Adipose tissue (tissue), 3 donors: ENCODE measurements around the gene BEX5. TPM values are rescaled to one million over a fixed set of nuclear protein-coding genes. Genes with fewer than 3 reads are reported as not detected.
"Not testable (repeated sequence)": the region's sequence is repeated elsewhere in the genome, so short reads cannot be mapped to it uniquely, and the experiment has no call there.

Source experiments
- H3K27ac ChIP-seq: one replicate; pipeline ENCODE4 v1.5.1; 2013; ENCODE audit warnings: low read depth, low read length
- WGBS, 3 donors: extraction: QIAGEN DNeasy Blood & Tissue Kit; methylation state at CpG; one replicate each; pipeline ENCODE4 v1.1.7; 2013; 5-methylcytosine and 5-hydroxymethylcytosine counted together
- polyA plus RNA-seq, 3 donors: library from polyadenylated mRNA; stranded (reverse); fragments of 200-250 nt; gene quantifications; one replicate each; pipeline ENCODE4 v1.2.3, GENCODE V29; 2013
- donor health status: healthy with polysubstance abuse.
- donor health status: Bipolar disorder and iron deficiency.
- donor health status: healthy.

The BEX5 gene
- 10 to 100 TPM in 1 of 3 donors, 1 to 10 TPM in 1, under 1 TPM in 1; 0.90 to 17.1 (median 2.3) TPM for polyA plus RNA-seq

DNA sequence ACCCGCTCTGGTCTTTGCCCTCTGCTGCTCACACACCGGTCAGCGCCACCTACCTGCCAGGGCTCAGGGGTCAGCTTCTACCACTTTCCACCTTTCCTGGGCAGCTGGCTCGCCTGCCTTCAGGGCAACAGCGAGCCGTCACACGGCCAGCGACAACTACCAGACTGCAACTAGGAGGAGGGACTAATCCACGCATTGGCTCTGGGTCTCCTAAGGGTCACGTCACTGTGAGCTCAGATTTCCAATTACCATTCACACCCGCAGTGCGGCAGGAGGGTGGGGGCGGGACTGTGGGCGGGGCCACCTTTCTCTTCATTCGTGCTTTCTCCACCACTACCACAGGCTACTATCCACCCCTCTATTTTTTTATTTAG is at the start of gene BEX5:
Gene BEX5, minus strand, starts transcription at position 172 of the 374 bp plus-strand sequence. CDS start 1,712 bp downstream, outside the sequence.
- 0 to 23% (median 0%) methylated on average over 11 to 15 of the region's 15 CpGs for WGBS, 3 donors
- H3K27ac ChIP-seq, result no peak within 1 kb of the TSS

DNA sequence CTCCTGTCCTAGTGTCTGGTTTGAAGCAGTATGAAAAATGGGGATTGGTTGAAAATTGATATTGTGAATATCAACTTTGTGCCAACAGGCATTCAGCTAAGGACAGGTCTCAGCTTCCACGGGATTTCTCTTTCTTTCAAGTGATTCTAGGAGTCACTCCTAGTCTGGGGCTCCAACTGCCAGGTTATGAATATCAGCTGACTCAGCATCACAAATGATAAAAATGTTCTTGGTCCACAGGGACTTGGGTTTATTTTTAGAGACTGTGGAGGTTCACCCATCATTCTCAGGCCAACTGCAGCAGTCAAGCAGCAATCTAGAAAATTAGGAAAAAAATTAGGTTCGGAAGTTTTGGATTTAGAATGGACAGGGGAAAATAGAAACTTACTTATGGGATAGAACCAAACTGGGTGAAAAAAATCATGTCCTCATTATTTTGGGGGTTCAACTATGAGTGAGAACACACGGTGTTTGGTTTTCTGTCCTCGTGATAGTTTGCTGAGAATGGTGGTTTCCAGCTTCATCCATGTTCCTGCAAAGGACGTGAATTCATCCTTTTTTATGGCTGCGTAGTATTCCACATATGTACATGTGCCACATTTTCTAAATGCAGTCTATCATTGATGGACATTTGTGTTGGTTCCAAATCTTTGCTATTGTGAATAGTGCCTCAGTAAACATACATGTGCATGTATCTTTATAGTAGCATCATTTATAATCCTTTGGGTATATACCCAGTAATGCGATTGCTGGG is 30.4 kb upstream of the BEX5 start:
- 64 to 80% (median 74%) methylated on average over 7 of the region's 7 CpGs for WGBS, 3 donors
- H3K27ac ChIP-seq, result no peak overlapping the region

DNA sequence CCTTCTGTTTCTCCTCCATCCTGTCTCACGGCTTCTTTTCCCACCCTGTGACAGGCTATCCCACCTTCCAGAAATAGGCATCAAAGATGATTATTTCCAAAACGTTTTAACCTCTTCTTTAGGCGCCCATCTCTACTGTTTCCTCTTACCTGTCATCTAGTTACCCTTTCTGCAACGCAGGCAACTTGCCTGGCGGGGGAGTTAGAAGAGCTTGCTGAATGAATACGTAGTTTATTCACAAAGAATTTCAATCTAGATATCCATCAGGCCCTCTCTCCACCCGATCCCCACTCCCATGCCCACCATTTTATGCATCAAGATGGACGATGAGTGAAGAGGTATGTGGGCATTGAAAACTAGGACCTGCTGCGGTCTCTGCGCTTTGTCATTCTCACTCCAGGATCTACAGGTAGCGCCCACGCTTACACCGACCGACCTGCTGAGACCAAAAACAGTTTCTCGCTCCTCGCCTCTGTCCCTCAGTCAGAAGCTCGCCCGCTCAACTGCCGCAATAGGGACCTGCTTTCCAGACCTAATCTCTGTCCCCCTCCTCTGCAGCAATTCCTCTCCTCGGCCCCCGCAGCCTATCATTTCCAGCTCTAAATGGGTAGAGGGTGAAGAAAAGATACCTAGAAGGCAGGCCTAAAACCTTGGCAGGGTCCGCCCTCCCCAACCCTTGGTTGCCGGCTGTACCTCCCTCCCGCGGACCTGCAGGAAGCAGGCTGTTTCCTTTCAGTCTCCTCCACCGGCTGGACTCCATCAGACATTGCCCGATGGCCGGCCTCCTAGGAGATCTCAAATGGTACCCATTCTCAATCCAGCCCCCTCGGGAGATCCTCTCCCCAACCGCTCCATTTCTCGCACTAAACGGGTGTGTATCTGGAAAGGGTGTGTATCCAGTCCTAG is 624 bp downstream of the BEX5 start:
- 1 to 34% (median 2%) methylated on average over 27 to 32 of the region's 32 CpGs for WGBS, 3 donors
- H3K27ac ChIP-seq, result no peak overlapping the region

DNA sequence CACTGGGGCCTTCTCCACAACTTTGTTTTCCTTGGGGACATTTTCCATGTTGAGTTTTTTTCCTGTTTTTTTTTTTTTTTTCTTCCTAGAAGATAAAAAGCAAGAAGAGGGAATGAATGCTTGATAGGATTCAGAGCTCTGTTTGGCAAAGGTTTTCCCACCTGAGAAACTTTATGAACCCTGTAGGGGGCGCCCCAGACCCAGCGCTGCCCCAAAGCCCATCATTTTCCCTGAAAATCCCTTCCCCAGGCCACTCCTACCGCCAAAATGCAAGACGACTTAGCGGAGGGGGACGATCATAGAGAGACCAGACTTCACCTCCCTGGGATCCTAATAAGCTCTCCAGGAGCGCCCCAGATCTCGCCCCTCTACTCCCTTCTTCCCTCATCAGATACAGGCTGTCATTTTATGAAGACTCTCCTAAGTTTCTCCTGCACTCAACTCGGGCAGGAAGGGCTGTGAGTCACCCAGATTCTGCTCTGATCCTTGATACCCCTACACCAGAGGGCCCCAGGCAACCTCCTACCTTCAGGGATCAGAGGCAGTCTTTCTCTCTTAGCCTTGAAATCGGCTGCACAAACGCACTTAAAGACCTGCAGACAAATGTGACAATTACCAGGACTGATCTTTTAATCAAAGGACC is 1.4 kb downstream of the BEX5 start:
- WGBS, 3 donors, result 8 to 15% (median 12%) methylated on average over 10 to 11 of the region's 11 CpGs
- H3K27ac ChIP-seq, result no peak overlapping the region

DNA sequence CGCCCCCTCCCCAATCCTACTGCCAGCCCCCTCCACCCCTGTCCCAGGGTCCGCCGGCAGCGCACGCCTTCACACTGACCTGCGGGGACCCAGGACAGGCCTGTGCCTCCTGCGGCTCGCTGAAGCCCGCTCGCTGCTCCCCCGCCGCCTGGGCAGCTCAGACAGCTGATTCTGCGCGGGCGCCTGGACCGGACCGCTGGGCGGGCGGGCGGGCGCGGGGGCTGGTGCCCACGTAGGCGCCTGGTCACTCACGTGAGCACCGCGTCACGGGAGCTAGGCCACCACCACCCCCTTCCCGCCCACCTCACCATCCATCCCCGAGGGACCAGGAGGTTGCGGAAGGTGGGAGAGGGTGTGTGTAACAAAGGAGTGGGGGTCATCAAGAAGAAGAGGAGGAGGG is 13.5 kb downstream of the BEX5 start, which contains the start of gene TCEAL6:
Gene TCEAL6, minus strand, starts transcription at position 208 of the 400 bp plus-strand sequence.
- WGBS, 3 donors, result 0 to 19% (median 6%) methylated on average over 2 to 16 of the region's 31 CpGs
- H3K27ac ChIP-seq, result not testable (repeated sequence)

DNA sequence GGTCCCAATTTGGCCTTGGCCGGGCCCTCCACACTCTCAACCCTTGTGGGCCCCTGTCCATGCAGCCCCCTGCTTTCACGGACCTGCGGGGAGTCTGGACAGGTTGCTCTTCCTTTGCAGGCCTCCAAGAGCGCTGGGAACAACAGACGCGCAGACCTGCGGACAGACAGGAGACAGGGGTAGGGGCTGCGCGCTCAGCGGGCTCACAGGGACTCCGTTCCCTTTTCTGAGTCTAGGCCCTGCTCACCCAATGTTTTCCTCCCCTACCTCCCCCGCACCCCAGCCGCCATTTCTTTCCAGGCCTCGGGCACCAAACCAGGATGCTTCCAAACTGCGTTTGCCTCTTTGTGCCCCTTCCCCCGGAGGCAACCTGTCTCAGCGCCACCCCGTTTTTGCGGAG is 14.1 kb downstream of the BEX5 start:
- not testable (repeated sequence) for H3K27ac ChIP-seq
- 17 to 40% (median 33%) methylated on average over 15 to 19 of the region's 19 CpGs for WGBS, 3 donors

DNA sequence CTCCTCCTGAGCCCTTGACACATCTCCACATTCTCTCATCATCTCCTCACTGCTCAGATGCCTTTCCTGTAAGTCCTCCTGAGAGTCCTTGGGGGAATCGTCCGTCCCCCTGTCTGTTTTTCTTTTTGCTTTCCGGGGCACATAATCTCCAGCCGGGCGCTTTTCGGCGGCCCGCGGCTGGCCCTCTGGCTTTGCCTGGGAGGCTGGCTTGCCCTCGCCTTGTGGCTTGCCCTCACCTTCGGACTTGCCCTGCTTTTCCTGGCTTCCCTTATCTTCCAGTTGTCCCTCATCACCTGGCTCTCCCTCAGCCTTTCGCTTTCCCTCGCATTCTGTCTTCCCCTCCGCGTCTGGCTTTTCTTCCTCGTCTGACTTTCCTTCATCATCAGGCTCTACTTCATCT is 14.9 kb downstream of the BEX5 start:
- 60 to 64% (median 61%) methylated on average over 13 to 16 of the region's 16 CpGs for WGBS, 3 donors

DNA sequence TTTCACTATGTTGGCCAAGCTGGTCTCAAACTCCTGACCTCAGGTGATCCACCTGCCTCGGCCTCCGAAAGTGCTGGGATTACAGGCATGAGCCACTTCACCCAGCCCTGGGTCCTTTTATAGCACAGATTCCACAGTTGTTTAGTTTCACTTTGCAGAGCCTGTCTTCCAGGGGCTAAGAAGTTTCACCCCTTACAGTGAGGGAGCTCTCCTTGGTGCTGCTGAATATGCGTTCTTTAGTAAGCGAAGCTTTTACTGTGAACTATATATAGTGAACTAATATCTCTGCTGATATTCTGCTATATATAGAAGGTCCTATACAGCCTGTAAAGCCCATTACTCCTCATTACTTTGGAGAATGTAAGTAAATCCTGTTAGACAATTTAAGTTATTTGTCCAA is 17.7 kb downstream of the BEX5 start:
- H3K27ac ChIP-seq, result no peak overlapping the region
- WGBS, 3 donors, result 40 to 54% (median 47%) methylated on average over 4 of the region's 4 CpGs

More for the DNA sequence above, 14.9 kb downstream of the BEX5 start:
- not testable (repeated sequence) for H3K27ac ChIP-seq

DNA sequence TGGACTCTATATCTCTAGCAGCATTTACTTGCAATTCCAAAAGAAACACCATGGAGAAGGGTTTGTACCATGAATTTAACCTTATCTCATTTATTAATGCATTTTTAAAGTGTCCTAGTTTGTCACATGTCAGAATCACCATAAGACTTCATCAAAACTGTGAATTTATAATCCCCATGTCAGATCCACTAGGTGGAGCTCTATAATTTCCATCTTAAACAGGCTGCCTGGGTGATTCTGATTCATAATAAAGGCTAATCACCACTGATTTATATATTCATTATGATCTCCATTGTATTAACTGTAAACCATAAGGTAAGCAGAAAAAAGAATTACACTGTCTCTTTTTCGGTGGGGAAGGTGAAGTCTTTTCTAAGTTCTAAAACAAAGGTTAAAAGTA is 26.3 kb downstream of the BEX5 start:
- H3K27ac ChIP-seq, result no peak overlapping the region
- 38 to 77% (median 39%) methylated on average over 1 of the region's 1 CpG for WGBS, 3 donors

DNA sequence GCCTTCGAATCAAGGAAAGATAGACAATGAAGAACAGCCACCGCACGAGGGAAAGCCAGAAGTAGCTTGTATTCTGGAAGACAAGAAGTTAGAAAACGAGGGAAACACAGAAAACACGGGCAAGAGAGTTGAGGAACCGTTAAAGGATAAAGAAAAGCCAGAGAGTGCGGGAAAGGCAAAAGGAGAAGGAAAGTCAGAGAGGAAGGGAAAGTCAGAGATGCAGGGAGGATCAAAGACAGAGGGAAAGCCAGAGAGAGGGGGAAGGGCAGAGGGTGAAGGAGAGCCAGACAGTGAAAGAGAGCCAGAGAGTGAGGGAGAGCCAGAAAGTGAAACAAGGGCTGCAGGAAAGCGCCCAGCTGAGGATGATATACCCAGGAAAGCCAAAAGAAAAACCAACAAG is 28.9 kb downstream of the BEX5 start:
- WGBS, 3 donors, result 40 to 59% (median 52%) methylated on average over 8 of the region's 8 CpGs
- H3K27ac ChIP-seq, result no peak overlapping the region

DNA sequence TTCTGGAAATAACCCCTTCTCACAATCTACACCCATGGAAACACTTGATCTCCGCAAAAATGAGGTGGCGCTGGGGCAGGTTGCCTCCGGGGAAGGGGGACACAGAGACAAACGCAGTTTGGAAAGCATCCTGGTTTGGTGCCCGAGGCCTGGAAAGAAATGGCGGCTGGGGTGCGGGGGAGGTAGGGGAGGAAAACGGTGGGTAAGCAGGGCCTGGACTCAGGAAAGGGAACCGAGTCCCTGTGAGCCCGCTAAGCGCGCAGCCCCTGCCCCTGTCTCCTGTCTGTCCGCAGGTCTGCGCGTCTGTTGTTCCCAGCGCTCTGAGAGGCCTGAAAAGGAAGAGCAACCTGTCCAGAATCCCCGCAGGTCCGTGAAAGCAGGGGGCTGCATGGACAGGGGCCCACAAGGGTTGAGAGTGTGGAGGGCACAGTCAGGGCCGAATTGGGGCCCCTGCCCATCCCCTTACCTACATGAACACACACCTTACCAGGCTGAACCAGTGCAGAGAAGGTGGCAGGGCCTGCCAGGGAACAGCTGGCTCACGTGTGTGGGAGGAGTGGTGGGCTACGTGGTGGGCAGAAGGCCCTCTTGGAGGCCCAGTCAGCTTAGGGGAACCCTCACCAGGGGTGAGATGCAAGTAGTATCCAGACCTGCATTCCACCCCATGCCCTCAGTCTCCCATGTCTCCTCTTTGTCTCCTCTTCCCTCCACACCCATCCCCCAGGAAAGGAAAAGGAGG is 29.5 kb downstream of the BEX5 start:
- not testable (repeated sequence) for H3K27ac ChIP-seq
- WGBS, 3 donors, result 19 to 47% (median 30%) methylated on average over 16 to 21 of the region's 21 CpGs

DNA sequence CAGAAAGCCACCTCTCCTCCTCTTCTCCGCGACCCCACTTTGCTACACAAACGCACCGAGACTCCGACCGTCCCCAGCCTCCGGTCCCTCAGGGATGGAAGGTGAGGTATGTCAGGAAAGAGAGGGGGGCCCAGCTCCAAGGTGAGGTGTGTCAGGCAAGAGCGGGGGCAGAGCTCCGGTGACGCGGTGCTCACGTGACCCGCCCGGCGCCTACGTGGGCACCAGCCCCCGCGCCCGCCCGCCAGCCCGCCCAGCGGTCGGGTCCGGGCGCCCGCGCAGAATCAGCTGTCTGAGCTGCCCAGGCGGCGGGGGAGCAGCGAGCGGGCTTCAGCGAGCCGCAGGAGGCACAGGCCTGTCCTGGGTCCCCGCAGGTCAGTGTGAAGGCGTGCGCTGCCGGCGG is 30.3 kb downstream of the BEX5 start, which contains the start of gene TCEAL2:
Gene TCEAL2, plus strand, starts transcription at position 244 of the 400 bp plus-strand sequence. CDS start 1,152 bp downstream, outside the sequence.
- 2 to 20% (median 4%) methylated on average over 5 to 33 of the region's 38 CpGs for WGBS, 3 donors
- H3K27ac ChIP-seq, result not testable (repeated sequence)

DNA sequence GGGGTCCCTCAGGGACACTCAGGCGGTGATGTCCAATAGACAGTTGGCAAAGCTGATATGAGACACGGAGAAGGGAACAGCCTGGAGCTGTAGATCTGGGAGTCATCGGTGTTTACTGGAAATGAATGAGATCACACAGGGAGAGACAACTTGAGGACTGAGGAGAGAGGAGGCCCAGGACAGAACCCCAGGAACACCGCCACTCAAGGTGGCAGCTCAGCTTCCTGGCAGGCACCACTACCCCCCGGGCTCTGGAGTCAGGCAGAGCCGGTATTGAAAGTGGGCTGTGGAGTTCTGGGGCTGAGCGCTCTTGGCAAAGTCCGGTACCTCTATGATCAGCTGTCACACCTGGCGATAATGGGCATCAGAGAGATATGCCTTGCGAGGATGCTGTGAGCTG is 30.8 kb downstream of the BEX5 start:
- WGBS, 3 donors, result 6 to 42% (median 10%) methylated on average over 6 to 8 of the region's 10 CpGs
- not testable (repeated sequence) for H3K27ac ChIP-seq

DNA sequence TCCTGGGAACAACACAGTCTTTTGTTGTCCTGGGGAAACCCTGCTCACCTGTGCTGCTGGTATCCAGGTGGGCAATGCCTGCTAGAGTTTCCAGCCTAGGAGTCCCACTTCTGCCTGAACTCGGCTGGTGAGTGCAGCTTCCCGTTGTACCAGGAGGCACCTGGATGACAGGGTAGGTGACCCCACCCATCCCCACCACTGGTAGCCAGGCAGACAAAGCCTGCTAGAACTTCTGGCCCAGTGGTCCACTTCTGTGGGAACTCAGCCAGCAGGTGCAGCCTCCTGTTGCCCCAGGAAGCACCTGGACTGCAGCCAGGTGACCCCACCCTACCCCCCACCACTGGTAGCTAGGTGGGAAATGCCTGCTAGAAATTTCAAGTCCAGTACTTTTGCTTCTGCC is 40.0 kb downstream of the BEX5 start:
- WGBS, 3 donors, result 50 to 79% (median 74%) methylated on average over 2 of the region's 2 CpGs
- H3K27ac ChIP-seq, result no peak overlapping the region

DNA sequence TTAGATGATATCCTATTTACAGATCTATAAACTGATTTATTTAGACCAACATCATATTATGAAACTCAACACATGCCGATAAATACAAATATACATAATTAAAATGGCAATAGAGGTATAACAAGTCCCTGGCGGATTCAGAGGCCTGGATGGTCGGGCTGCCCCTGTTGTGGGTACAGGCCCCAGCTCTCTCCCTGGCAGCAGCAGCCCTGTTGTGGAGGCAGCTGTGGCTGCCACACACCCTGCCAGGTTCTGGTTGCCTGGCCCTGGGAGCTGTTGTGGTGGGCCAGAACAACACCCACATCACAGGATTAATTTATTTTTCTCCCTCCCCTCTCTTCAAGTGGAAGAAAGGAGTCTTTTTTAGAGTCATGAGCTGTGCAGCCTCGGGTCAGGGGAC is 42.4 kb downstream of the BEX5 start:
- no peak overlapping the region for H3K27ac ChIP-seq
- WGBS, 3 donors, result 67 to 92% (median 86%) methylated on average over 3 to 4 of the region's 4 CpGs
